OCI-LY1 (cell line): ENCODE data around the gene ACTL7B.
"Not testable (repeated sequence)": the region's sequence is repeated elsewhere in the genome, so short reads cannot be mapped to it uniquely, and the experiment has no call there.

Experiments
- H2AFZ ChIP-seq: fragments of 200-600 bp; sonication (generic), shearing (Covaris generic); 2 replicates; pipeline ENCODE4 v1.6.0; 2014; ENCODE audit warnings: antibody characterized with exemption, mild to moderate bottlenecking, low read length
- H3F3A ChIP-seq: fragments of 200-600 bp; sonication (generic), shearing (Covaris generic); 2 replicates; pipeline ENCODE4 v1.6.0; 2014; ENCODE audit warnings: mild to moderate bottlenecking, antibody characterized with exemption, low read length, moderate library complexity; ENCODE audit not compliant: insufficient read depth
- H3K27ac ChIP-seq: fragments of 200-600 bp; sonication (generic); 2 replicates; pipeline ENCODE4 v1.5.1; 2014; ENCODE audit warnings: low read length, mixed run types, mild to moderate bottlenecking, low read depth; ENCODE audit not compliant: poor library complexity, severe bottlenecking
- H3K27me3 ChIP-seq: fragments of 200-600 bp; sonication (generic); 2 replicates; pipeline ENCODE4 v1.6.0; 2014; ENCODE audit warnings: antibody characterized with exemption, mild to moderate bottlenecking, low read length, moderate library complexity; ENCODE audit not compliant: insufficient read depth
- H3K36me3 ChIP-seq: fragments of 200-600 bp; sonication (generic); 2 replicates; pipeline ENCODE4 v1.6.1; 2014; ENCODE audit warnings: mild to moderate bottlenecking, antibody characterized with exemption, low read length, moderate library complexity, mixed read lengths; ENCODE audit not compliant: insufficient read depth
- H3K4me1 ChIP-seq: fragments of 200-600 bp; sonication (generic); 2 replicates; pipeline ENCODE4 v1.5.1; 2014; ENCODE audit warnings: mild to moderate bottlenecking, low read length, moderate library complexity; ENCODE audit not compliant: insufficient read depth, severe bottlenecking
- H3K4me2 ChIP-seq: fragments of 200-600 bp; sonication (generic), shearing (Covaris generic); 2 replicates; pipeline ENCODE4 v1.6.1; 2014; ENCODE audit warnings: low read length
- H3K4me3 ChIP-seq: fragments of 200-600 bp; sonication (generic); 2 replicates; pipeline ENCODE4 v1.5.1; 2014; ENCODE audit warnings: low read length, low read depth, mild to moderate bottlenecking, mixed read lengths; ENCODE audit not compliant: poor library complexity, severe bottlenecking
- H3K79me2 ChIP-seq: fragments of 200-600 bp; shearing (Covaris generic); 2 replicates; pipeline ENCODE4 v1.6.1; 2016; ENCODE audit warnings: mixed run types, low read length, mixed read lengths; ENCODE audit not compliant: insufficient read depth
- H3K9ac ChIP-seq: fragments of 200-600 bp; sonication (generic), shearing (Covaris generic); 2 replicates; pipeline ENCODE4 v1.6.1; 2014; ENCODE audit warnings: mild to moderate bottlenecking, low read length, mixed read lengths
- H3K9me2 ChIP-seq: fragments of 200-600 bp; sonication (generic), shearing (Covaris generic); 2 replicates; pipeline ENCODE4 v1.6.1; 2014; ENCODE audit warnings: low read depth, mild to moderate bottlenecking, low read length, mixed read lengths
- H3K9me3 ChIP-seq: fragments of 200-600 bp; shearing (Covaris generic); 2 replicates; pipeline ENCODE4 v1.6.1; 2014; ENCODE audit warnings: low read length, mixed read lengths
- H4K20me1 ChIP-seq: fragments of 200-600 bp; sonication (generic), shearing (Covaris generic); 2 replicates; pipeline ENCODE4 v1.6.0; 2016; ENCODE audit warnings: mild to moderate bottlenecking, low read length; ENCODE audit not compliant: insufficient read depth
- CTCF ChIP-seq: fragments of 200-600 bp; sonication (generic), shearing (Covaris generic); IDR thresholded peaks from 2 replicates; pipeline ENCODE4 v1.5.1; 2017; ENCODE audit warnings: mild to moderate bottlenecking, antibody characterized with exemption, low read length, moderate library complexity, mixed read lengths
- EZH2 ChIP-seq: fragments of 200-600 bp; sonication (generic), shearing (Covaris generic); IDR thresholded peaks from 2 replicates; pipeline ENCODE4 v1.8.0; 2017; ENCODE audit warnings: borderline replicate concordance, mixed run types, mild to moderate bottlenecking, antibody characterized with exemption, low read length, moderate library complexity, mixed read lengths

Gene ACTL7B

GRCh38 chr9:108852079-108852478 lies 3.7 kb downstream of the ACTL7B start:
- Histone ChIP-seq H3K4me1 (no peaks in the 10 kb centered on the region), H3K4me2 (no peak overlapping the region), H3K9ac (no peak overlapping the region), H2AFZ (no peak overlapping the region), H4K20me1 (no peaks in the 10 kb centered on the region), H3K9me2 (no peaks in the 10 kb centered on the region), H3F3A (no peaks in the 10 kb centered on the region), H3K27me3 (no peaks in the 10 kb centered on the region), H3K4me3 (no peak overlapping the region), H3K27ac (no peak overlapping the region), H3K79me2 (no peaks in the 10 kb centered on the region), H3K9me3 (no peaks in the 10 kb centered on the region), H3K36me3 (no peaks in the 10 kb centered on the region)
- TF ChIP-seq CTCF (no peak), EZH2 (no peak)

GRCh38 chr9:108851138-108851537 lies 4.6 kb downstream of the ACTL7B start:
- Histone ChIP-seq H3K4me1 (no peaks in the 10 kb centered on the region), H3K79me2 (no peaks in the 10 kb centered on the region), H3F3A (no peaks in the 10 kb centered on the region), H3K4me2 (no peak overlapping the region), H3K4me3 (no peak overlapping the region), H3K9ac (no peak overlapping the region), H3K9me2 (no peaks in the 10 kb centered on the region), H2AFZ (no peak overlapping the region), H4K20me1 (no peaks in the 10 kb centered on the region), H3K36me3 (no peaks in the 10 kb centered on the region), H3K9me3 (no peaks in the 10 kb centered on the region), H3K27me3 (no peaks in the 10 kb centered on the region), H3K27ac (no peak overlapping the region)
- TF ChIP-seq EZH2 (no peak), CTCF (no peak)

GRCh38 chr9:108850293-108850897 lies 5.4 kb downstream of the ACTL7B start:
- Histone ChIP-seq H3K9me2 (no peaks in the 10 kb centered on the region), H3F3A (no peaks in the 10 kb centered on the region), H3K79me2 (no peaks in the 10 kb centered on the region), H3K9ac (no peak overlapping the region), H3K36me3 (no peaks in the 10 kb centered on the region), H3K4me3 (no peak overlapping the region), H3K27me3 (no peaks in the 10 kb centered on the region), H3K4me2 (no peak overlapping the region), H2AFZ (no peak overlapping the region), H3K27ac (no peak overlapping the region), H4K20me1 (no peaks in the 10 kb centered on the region), H3K9me3 (no peaks in the 10 kb centered on the region), H3K4me1 (no peaks in the 10 kb centered on the region)
- no peak for TF ChIP-seq EZH2
- TF ChIP-seq CTCF, result peak; percentile 32; the same call in 1 of the 2 replicates

GRCh38 chr9:108848296-108848695 lies 7.5 kb downstream of the ACTL7B start:
- H3K9me3 ChIP-seq, H3K36me3 ChIP-seq, H2AFZ ChIP-seq, H4K20me1 ChIP-seq, H3K79me2 ChIP-seq, H3K9me2 ChIP-seq, H3K9ac ChIP-seq, H3K4me1 ChIP-seq, H3K4me2 ChIP-seq, H3K27me3 ChIP-seq, H3F3A ChIP-seq, H3K4me3 ChIP-seq, H3K27ac ChIP-seq: not testable (repeated sequence)
